Measurements from ENCODE around the gene GBF1.

GRCh38 chr10:102376901-102377300 lies 131.6 kb downstream of the GBF1 start:
- TF ChIP-seq CTCF (IDR thresholded peaks at IDR 0.05) (no peak), POLR2AphosphoS5 (IDR thresholded peaks at IDR 0.05) (no peak), POLR2A (IDR thresholded peaks at IDR 0.05) (no peak)

Data from stomach (tissue), 4 donors.